OCI-LY7 (cell line): ENCODE data around the gene PCBD2. TPM values are rescaled to one million over a fixed set of nuclear protein-coding genes. Genes with fewer than 3 reads are reported as not detected.

Experiments
- BruUV-seq: library from RNA; stranded (reverse); fragments of 400-500 nt; replicated peaks from 2 replicates; lab custom pipeline; 2021; lab: Mats Ljungman, UMichigan
- CTCF ChIA-PET: fragments of 300-600 bp; sonication (Branson Sonifier 250); formaldehyde crosslinking; loops from one replicate; lab custom pipeline; 2022; ENCODE audit warnings: antibody characterized with exemption; ENCODE audit not compliant: unreplicated experiment; lab: Charles Lee
- POLR2A ChIA-PET: fragments of 300-600 bp; sonication (Branson Sonifier 250); formaldehyde crosslinking; loops from one replicate; lab custom pipeline; 2022; ENCODE audit warnings: antibody characterized with exemption; lab: Charles Lee
- DNase-seq: peaks from one replicate; pipeline ENCODE4 v3.0.0-alpha.2; 2015; ENCODE audit warnings: low spot score
- H2AFZ ChIP-seq: fragments of 200-600 bp; sonication (generic), shearing (Covaris generic); 2 replicates; pipeline ENCODE4 v1.6.1; 2014; ENCODE audit warnings: mild to moderate bottlenecking, antibody characterized with exemption, low read length, moderate library complexity
- H3K27ac ChIP-seq: fragments of 200-600 bp; sonication (generic); 2 replicates; pipeline ENCODE4 v1.5.1; 2014; ENCODE audit warnings: mixed run types, low read depth, mild to moderate bottlenecking, moderate library complexity, low read length, inconsistent platforms; ENCODE audit not compliant: poor library complexity, severe bottlenecking
- H3K36me3 ChIP-seq: fragments of 200-600 bp; sonication (generic); 2 replicates; pipeline ENCODE4 v1.6.1; 2014; ENCODE audit warnings: mild to moderate bottlenecking, antibody characterized with exemption, low read length, moderate library complexity, mixed read lengths; ENCODE audit not compliant: insufficient read depth
- H3K4me1 ChIP-seq: fragments of 200-600 bp; sonication (generic); 2 replicates; pipeline ENCODE4 v1.5.1; 2014; ENCODE audit warnings: mild to moderate bottlenecking, low read length; ENCODE audit not compliant: insufficient read depth, poor library complexity, severe bottlenecking
- H3K4me2 ChIP-seq: fragments of 200-600 bp; sonication (generic); 2 replicates; pipeline ENCODE4 v1.6.1; 2014; ENCODE audit warnings: mild to moderate bottlenecking, low read length
- H3K4me3 ChIP-seq: fragments of 200-600 bp; sonication (generic); 2 replicates; pipeline ENCODE4 v1.5.1; 2014; ENCODE audit warnings: mild to moderate bottlenecking, low read depth, low read length; ENCODE audit not compliant: poor library complexity, severe bottlenecking
- H3K79me2 ChIP-seq: fragments of 200-600 bp; sonication (generic); 2 replicates; pipeline ENCODE4 v1.6.1; 2016; ENCODE audit warnings: low read depth, mild to moderate bottlenecking, low read length, moderate library complexity, mixed read lengths; ENCODE audit not compliant: insufficient read depth
- H3K9me2 ChIP-seq: fragments of 200-600 bp; sonication (generic); 2 replicates; pipeline ENCODE4 v1.6.1; 2016; ENCODE audit warnings: mild to moderate bottlenecking, low read length, mixed read lengths; ENCODE audit not compliant: insufficient read depth
- H3K9me3 ChIP-seq: fragments of 200-600 bp; sonication (generic); 2 replicates; pipeline ENCODE4 v1.6.1; 2014; ENCODE audit warnings: mild to moderate bottlenecking, mixed run types, low read length, mixed read lengths
- H4K20me1 ChIP-seq: fragments of 200-600 bp; sonication (generic); 2 replicates; pipeline ENCODE4 v1.6.1; 2014; ENCODE audit warnings: mild to moderate bottlenecking, antibody characterized with exemption, low read length, moderate library complexity, mixed read lengths; ENCODE audit not compliant: insufficient read depth
- EZH2phosphoT487 ChIP-seq: fragments of 200-600 bp; sonication (generic); IDR thresholded peaks from 2 replicates; pipeline ENCODE4 v1.6.1; 2018; ENCODE audit warnings: low read depth, borderline replicate concordance, mild to moderate bottlenecking, mixed run types, antibody characterized with exemption, low read length, moderate library complexity, mixed read lengths
- intact Hi-C: fragments of 100-400 bp; cut with micrococcal nuclease; formaldehyde crosslinking; loops from one replicate; pipeline ENCODE4 v1.10.0; 2022; ENCODE audit not compliant: unreplicated experiment
- total RNA-seq, 2 experiments: library from RNA; depleted of rRNA in 1 of 2; stranded (reverse); fragments of >200 nt in 1 of 2; shearing (Covaris generic) in 1 of 2; gene quantifications; 2 replicates each; pipeline ENCODE4 v1.2.3, GENCODE V29; 2014 to 2022
- TF ChIP-seq, protein P1 (sequence below): fragments of 200-600 bp; sonication (generic); conservative IDR thresholded peaks from 2 replicates; pipeline ENCODE4 v1.5.1; 2014; ENCODE audit warnings: mild to moderate bottlenecking, antibody characterized with exemption, low read length, moderate library complexity, mixed read lengths

The PCBD2 gene
- total RNA-seq, 2 experiments from 2014 or later, result 12.2 to 34.3 TPM

DNA sequence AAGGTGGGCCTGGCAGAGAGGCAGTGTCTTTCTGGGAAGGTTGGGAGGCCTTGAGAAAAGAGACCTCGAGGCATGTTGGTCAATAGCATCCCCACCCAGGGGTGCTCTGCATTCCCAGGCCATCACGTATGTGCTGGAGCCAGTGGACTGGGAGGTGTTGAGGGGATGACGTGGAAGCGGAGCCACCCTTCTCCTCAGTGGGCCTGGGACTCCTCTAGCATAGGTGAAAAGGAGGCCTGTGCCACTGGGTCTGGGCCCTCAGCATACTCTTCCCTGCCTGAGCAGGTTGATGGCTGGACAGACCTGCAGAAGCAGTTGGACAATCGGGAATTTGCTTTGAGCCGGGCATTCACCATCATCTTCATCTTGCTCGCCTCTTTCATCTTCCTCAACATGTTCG lies 103.6 kb downstream of the PCBD2 start:
- no peaks in the 10 kb centered on the region for H3K9me2 ChIP-seq
- H3K4me1 ChIP-seq, result no peaks in the 10 kb centered on the region
- H2AFZ ChIP-seq, result no peak overlapping the region
- ChIA-PET CTCF (no interaction called here), POLR2A (no interaction called here)
- H4K20me1 ChIP-seq, result no peaks in the 10 kb centered on the region
- H3K4me3 ChIP-seq, result no peak overlapping the region
- TF ChIP-seq EZH2phosphoT487, result no peak
- TF ChIP-seq, protein P1, sequence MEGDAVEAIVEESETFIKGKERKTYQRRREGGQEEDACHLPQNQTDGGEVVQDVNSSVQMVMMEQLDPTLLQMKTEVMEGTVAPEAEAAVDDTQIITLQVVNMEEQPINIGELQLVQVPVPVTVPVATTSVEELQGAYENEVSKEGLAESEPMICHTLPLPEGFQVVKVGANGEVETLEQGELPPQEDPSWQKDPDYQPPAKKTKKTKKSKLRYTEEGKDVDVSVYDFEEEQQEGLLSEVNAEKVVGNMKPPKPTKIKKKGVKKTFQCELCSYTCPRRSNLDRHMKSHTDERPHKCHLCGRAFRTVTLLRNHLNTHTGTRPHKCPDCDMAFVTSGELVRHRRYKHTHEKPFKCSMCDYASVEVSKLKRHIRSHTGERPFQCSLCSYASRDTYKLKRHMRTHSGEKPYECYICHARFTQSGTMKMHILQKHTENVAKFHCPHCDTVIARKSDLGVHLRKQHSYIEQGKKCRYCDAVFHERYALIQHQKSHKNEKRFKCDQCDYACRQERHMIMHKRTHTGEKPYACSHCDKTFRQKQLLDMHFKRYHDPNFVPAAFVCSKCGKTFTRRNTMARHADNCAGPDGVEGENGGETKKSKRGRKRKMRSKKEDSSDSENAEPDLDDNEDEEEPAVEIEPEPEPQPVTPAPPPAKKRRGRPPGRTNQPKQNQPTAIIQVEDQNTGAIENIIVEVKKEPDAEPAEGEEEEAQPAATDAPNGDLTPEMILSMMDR, result no peak
- H3K27ac ChIP-seq, result no peak overlapping the region
- no peak for DNase-seq
- intact Hi-C loops, result no loop called here
- H3K36me3 ChIP-seq, result no peaks in the 10 kb centered on the region
- no peaks in the 10 kb centered on the region for H3K79me2 ChIP-seq
- H3K4me2 ChIP-seq, result no peak overlapping the region
- no peaks in the 10 kb centered on the region for H3K9me3 ChIP-seq
- no TSS peak for BruUV-seq

DNA sequence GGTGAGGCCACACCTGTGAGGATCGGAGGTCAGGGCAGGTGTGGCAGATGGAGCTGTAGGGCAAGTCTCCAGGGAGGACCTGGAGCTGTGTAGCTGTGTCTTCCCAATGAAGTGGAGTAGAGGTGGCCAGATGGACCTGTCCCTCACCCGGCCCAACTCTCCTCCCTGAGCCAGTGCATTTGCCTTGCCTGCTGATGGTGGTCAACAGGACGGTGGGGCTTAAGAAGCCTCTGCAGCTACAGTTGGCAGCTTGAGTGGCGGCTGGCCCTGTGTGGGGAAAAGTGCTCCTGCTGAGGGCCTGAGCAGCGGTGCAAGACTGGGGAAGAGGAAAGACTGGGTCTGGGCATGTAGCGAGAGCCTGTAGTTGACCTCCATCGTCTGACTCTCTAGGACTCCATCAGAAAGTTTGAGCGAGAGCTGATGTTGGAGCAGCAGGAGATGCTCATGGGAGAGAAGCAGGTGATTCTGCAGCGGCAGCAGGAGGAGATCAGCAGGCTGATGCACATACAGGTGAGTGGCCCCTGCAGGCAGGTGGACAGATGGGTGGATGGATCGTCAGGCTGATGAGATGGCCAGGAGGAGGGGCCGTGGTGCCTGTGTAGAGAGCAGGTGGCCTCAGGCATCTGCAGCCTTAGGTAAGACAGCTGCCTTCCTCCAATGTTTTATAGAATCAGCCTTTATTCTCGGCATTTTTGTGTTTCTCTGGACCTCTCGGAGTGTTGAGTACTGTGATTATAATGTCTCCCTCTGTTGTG lies 104.2 kb downstream of the PCBD2 start:
- H2AFZ ChIP-seq, result no peak overlapping the region
- no peaks in the 10 kb centered on the region for H3K4me1 ChIP-seq
- TF ChIP-seq, protein P1, result no peak
- TF ChIP-seq EZH2phosphoT487, result no peak
- DNase-seq, result no peak
- no peaks in the 10 kb centered on the region for H3K36me3 ChIP-seq
- intact Hi-C loops, result no loop called here
- no TSS peak for BruUV-seq
- POLR2A ChIA-PET, result no interaction called here
- H3K4me3 ChIP-seq, result no peak overlapping the region
- H3K9me3 ChIP-seq, result no peaks in the 10 kb centered on the region
- no peaks in the 10 kb centered on the region for H3K79me2 ChIP-seq
- H3K9me2 ChIP-seq, result no peaks in the 10 kb centered on the region
- H3K4me2 ChIP-seq, result no peak overlapping the region
- H3K27ac ChIP-seq, result no peak overlapping the region
- CTCF ChIA-PET, result no interaction called here
- H4K20me1 ChIP-seq, result no peaks in the 10 kb centered on the region
